NCI-H526 treated with DMSO at 0.1 percent for 48 hours (cell line): ENCODE results near the gene ORM2.
"Not testable (repeated sequence)": the region's sequence is repeated elsewhere in the genome, so short reads cannot be mapped to it uniquely, and the experiment has no call there.

Experiments used
- DNase-seq: peaks from one replicate; lab custom pipeline; 2025; lab: John Stamatoyannopoulos, UW

Gene ORM2

GRCh38 chr9:114314881-114315722 lies 14.6 kb upstream of the ORM2 start:
- DNase-seq: no peak

GRCh38 chr9:114315723-114316363 lies 13.8 kb upstream of the ORM2 start:
- DNase-seq: no peak

GRCh38 chr9:114316605-114317230 lies 13.0 kb upstream of the ORM2 start:
- no peak for DNase-seq

GRCh38 chr9:114317665-114318357 lies 11.9 kb upstream of the ORM2 start:
- DNase-seq: no peak

GRCh38 chr9:114318416-114318815 lies 11.3 kb upstream of the ORM2 start:
- no peak for DNase-seq

GRCh38 chr9:114319147-114319546 lies 10.5 kb upstream of the ORM2 start:
- DNase-seq: no peak

GRCh38 chr9:114320710-114321109 lies 9.0 kb upstream of the ORM2 start:
- DNase-seq: not testable (repeated sequence)

- DNase-seq: no peak
Observed at GRCh38 chr9:114321759-114322158, 7.9 kb upstream of the ORM2 start.

- DNase-seq: not testable (repeated sequence)
Observed at GRCh38 chr9:114322160-114322818, 7.4 kb upstream of the ORM2 start.

GRCh38 chr9:114322831-114323531 lies 6.7 kb upstream of the ORM2 start, which contains the start of gene ORM1:
Gene ORM1, plus strand, starts transcription at chr9:114323098. Its CDS starts 36 bp downstream, at chr9:114323134.
- not testable (repeated sequence) for DNase-seq

GRCh38 chr9:114323849-114324248 lies 5.8 kb upstream of the ORM2 start:
- not testable (repeated sequence) for DNase-seq

- no peak for DNase-seq
Observed at GRCh38 chr9:114324492-114324891, 5.2 kb upstream of the ORM2 start.

GRCh38 chr9:114324965-114325364 lies 4.7 kb upstream of the ORM2 start:
- not testable (repeated sequence) for DNase-seq

GRCh38 chr9:114325684-114326254 lies 3.9 kb upstream of the ORM2 start:
- DNase-seq: not testable (repeated sequence)

GRCh38 chr9:114327749-114328148 lies 1.9 kb upstream of the ORM2 start:
- DNase-seq: no peak

GRCh38 chr9:114328357-114328820 lies 1.3 kb upstream of the ORM2 start:
- not testable (repeated sequence) for DNase-seq

- not testable (repeated sequence) for DNase-seq
Observed at GRCh38 chr9:114328937-114329624, 588 bp upstream of the ORM2 start.

GRCh38 chr9:114330636-114331035 lies 967 bp downstream of the ORM2 start:
- no peak for DNase-seq

- DNase-seq: not testable (repeated sequence)
Observed at GRCh38 chr9:114331229-114332195, 1.8 kb downstream of the ORM2 start.
